Breast epithelium (tissue), 4 donors: ENCODE results near the gene MTERF4. TPM values are rescaled to one million over a fixed set of nuclear protein-coding genes. Genes with fewer than 3 reads are reported as not detected.

Source experiments
- DNase-seq, 2 donors: peaks; one replicate each; pipeline ENCODE4 v3.0.0-alpha.2; 2019; ENCODE audit warnings: low spot score in 2 of 2
- H3K27ac ChIP-seq, 2 donors: fragments of 200-600 bp; sonication (generic) in 1 of 2; one replicate each; pipeline ENCODE4 v1.5.1; 2016 to 2019; ENCODE audit warnings: mild to moderate bottlenecking in 1 of 2
- H3K27me3 ChIP-seq, 2 donors: fragments of 200-600 bp; sonication (generic) in 1 of 2; one replicate each; pipeline versions ENCODE4 v1.5.1 to v1.6.0; 2017 to 2019; ENCODE audit warnings: control low read depth in 1 of 2, mild to moderate bottlenecking in 1 of 2
- H3K36me3 ChIP-seq: fragments of 200-600 bp; one replicate; pipeline ENCODE4 v1.5.1; 2019
- H3K4me1 ChIP-seq, 2 donors: fragments of 200-600 bp; sonication (generic); one replicate each; pipeline ENCODE4 v1.5.1; 2016 to 2019; ENCODE audit warnings: control low read depth in 1 of 2
- H3K4me3 ChIP-seq, 3 donors: fragments of 200-600 bp; sonication (generic); 1 replicate in 2 of 3; 2 replicates in 1 of 3; pipeline ENCODE4 v1.5.1; 2016 to 2019; ENCODE audit warnings: mild to moderate bottlenecking in 3 of 3, moderate library complexity in 2 of 3
- H3K9me3 ChIP-seq, 2 donors: fragments of 200-600 bp; sonication (generic) in 1 of 2; one replicate each; pipeline ENCODE4 v1.5.1; 2016 to 2019; ENCODE audit warnings: control low read depth in 1 of 2
- CTCF ChIP-seq, 3 donors: fragments of 450-650 bp; IDR thresholded peaks; one replicate each; pipeline ENCODE4 v1.5.1; 2016 to 2017; ENCODE audit warnings: antibody characterized with exemption in 3 of 3, mild to moderate bottlenecking in 3 of 3, moderate library complexity in 3 of 3
- POLR2A ChIP-seq: fragments of 450-650 bp; IDR thresholded peaks from one replicate; pipeline ENCODE4 v1.6.1; 2016; ENCODE audit warnings: antibody characterized with exemption, mild to moderate bottlenecking, moderate library complexity
- POLR2AphosphoS5 ChIP-seq, 3 donors: sonication (generic); formaldehyde crosslinking; IDR thresholded peaks; one replicate each; pipeline ENCODE4 v1.6.1; 2017; ENCODE audit warnings: antibody characterized with exemption in 3 of 3
- intact Hi-C: fragments of 100-400 bp; cut with DNase I; formaldehyde crosslinking; loops from one replicate; pipeline ENCODE4 v1.15.1; 2023; ENCODE audit warnings: low total_unique reads
- total RNA-seq, 3 donors: library from RNA; depleted of rRNA; stranded (reverse); fragments of >200 nt; gene quantifications; one replicate each; pipeline ENCODE4 v1.1.0, GENCODE V29; 2016

The MTERF4 gene
- total RNA-seq, 3 donors from 2014 or later = 35.7 to 54.6 (median 50.2) TPM

- H3K4me3 ChIP-seq = no peak overlapping the region
- no peaks in the 10 kb centered on the region for H3K4me1 ChIP-seq
- H3K36me3 ChIP-seq = peaks cover 20% of the 10 kb centered on the region
- H3K9me3 ChIP-seq = no peaks in the 10 kb centered on the region
- no peak for DNase-seq
- intact Hi-C loops = no loop called here
- no peaks in the 10 kb centered on the region for H3K27me3 ChIP-seq
- no peak for TF ChIP-seq POLR2AphosphoS5 (IDR thresholded peaks at IDR 0.05)
- no peak for TF ChIP-seq CTCF (IDR thresholded peaks at IDR 0.05)
- no peak for TF ChIP-seq POLR2A
- no peak overlapping the region for H3K27ac ChIP-seq
Measured at GRCh38 chr2:241092677-241093076, 9.4 kb downstream of the MTERF4 start.

DNA sequence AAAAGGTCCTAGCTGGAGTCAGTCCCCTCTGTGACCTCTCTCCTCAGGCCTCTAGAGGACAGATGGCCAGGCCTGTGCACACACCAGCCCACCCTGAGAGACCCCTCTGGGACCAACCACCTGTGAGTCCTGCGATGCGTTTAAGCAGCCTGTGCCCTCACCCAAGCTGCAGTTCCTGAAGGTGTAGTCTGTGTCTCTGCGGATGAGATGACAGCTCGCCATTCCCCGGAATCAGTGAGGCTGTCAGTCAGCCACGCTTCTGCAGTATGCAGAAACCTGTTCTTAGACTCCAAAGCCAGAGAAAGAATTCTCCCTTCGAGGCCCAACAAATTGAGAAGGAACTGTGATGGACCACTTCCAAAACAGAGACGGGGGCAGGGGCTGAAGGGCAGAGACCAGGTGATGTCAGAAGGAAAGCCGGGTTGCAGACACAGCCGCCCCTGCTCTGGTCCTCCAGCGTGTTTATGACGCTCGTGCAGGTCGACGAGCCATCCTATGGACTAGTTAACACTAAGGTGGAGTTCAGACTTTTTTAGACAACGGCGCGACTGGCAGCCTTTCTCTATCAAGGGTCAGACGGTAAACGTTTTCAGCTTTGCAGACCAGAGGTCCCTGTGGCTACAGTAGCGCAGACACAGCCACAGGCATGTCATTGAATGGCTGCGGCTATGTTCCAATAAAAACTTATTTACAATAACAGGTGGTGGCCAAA lies 10.2 kb downstream of the MTERF4 start:
- Histone ChIP-seq H3K27ac (no peak overlapping the region), H3K36me3 (peaks cover 21% of the 10 kb centered on the region), H3K27me3 (no peaks in the 10 kb centered on the region), H3K4me1 (no peaks in the 10 kb centered on the region), H3K4me3 (no peak overlapping the region), H3K9me3 (no peaks in the 10 kb centered on the region)
- intact Hi-C loops = no loop called here
- TF ChIP-seq POLR2A (no peak), CTCF (IDR thresholded peaks at IDR 0.05) (no peak), POLR2AphosphoS5 (IDR thresholded peaks at IDR 0.05) (no peak)
- no peak for DNase-seq

DNA sequence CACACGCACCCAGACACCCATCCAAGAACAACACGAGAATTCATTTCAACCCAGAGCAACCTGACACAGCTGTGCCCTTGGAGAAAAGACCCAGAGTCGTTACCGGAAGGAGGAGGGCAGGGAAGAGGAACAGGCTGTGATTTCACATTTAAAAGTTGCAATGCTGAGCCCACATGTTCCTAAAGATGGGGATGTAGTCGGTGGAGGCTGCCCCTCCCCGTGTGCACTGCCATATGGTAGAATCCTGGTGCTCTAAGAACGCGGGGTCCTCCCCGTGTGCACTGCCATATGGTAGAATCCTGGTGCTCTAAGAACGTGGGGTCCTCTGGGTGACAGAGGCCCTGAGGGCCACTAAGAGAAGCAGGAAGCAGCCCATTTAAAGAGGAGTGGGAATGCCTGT lies 10.9 kb downstream of the MTERF4 start:
- no peaks in the 10 kb centered on the region for H3K27me3 ChIP-seq
- H3K4me3 ChIP-seq = no peak overlapping the region
- no peaks in the 10 kb centered on the region for H3K4me1 ChIP-seq
- H3K36me3 ChIP-seq = peaks cover 21% of the 10 kb centered on the region
- intact Hi-C loops = no loop called here
- H3K9me3 ChIP-seq = no peaks in the 10 kb centered on the region
- no peak overlapping the region for H3K27ac ChIP-seq
- DNase-seq = no peak
- TF ChIP-seq POLR2A (no peak), POLR2AphosphoS5 (IDR thresholded peaks at IDR 0.05) (no peak), CTCF (IDR thresholded peaks at IDR 0.05) (no peak)

DNA sequence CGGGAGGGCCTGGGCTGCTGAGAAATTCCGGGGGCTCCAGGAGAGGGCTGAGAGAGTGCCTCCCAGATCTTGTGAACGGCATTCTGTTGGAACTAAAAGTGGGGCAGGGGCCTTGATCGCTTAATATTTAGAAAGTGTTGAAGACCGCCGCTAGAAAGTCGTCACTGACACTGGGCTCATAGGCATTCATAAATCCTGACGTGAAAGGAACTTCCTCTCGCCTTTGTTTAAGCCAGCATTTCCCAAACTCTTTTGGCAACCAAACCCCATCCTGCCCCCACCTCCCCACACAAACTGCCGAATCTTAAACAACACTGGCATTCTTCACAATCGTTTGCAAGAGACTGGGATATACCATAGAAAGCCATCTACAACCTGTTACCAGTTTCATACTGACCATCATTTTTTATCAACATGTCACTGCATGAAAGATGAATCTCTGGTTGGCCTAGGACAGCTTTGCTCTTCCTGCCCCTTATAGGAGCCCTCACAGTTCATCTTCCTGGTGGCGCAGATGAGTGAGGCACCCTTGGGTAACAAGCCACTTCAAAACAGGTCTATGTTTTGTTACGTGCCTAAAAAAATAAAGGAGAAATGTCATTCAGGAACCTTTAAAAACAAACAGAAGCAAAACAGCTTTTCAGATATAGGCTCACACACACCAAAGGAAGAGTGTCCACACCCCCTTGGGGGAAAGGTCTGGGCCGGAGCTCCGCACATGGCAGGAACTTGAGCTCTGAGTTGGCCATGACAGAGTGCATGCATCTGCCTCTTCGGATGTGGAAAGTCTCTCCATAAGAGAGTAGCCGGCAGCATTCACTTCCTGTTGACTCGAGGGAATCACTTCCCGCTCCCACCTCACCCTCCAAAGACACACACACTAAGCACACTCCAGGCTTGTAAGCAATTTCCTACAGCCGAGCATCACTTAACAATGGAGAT lies 13.0 kb downstream of the MTERF4 start:
- Histone ChIP-seq H3K27ac (no peak overlapping the region), H3K36me3 (peaks cover 15% of the 10 kb centered on the region), H3K4me3 (no peak overlapping the region), H3K9me3 (no peaks in the 10 kb centered on the region), H3K4me1 (no peaks in the 10 kb centered on the region), H3K27me3 (no peaks in the 10 kb centered on the region)
- DNase-seq = no peak
- TF ChIP-seq POLR2AphosphoS5 (IDR thresholded peaks at IDR 0.05) = no peak
- no peak for TF ChIP-seq CTCF (IDR thresholded peaks at IDR 0.05)
- no peak for TF ChIP-seq POLR2A
- intact Hi-C loops = no loop called here

DNA sequence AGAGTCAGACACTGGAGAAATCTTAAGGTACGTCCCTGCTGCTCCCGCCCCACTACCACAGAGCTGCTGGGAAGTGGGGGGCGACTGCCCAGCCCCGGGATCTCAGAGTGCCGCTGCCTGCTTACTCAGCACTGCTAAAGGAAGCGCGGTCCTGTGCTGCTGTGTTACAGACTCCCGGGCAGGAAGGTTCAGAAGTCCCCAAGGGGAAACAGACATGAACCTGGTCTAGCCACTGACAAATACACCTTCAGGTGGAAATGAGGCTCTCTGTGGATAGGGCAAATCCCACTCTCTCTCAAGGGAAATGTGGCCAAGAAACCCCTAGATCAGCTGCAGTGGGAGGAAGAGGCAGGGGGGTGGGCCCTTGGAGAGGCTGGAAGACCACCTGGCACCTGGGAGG lies 13.7 kb downstream of the MTERF4 start:
- no peak for DNase-seq
- Histone ChIP-seq H3K4me1 (no peaks in the 10 kb centered on the region), H3K27ac (no peak overlapping the region), H3K9me3 (no peaks in the 10 kb centered on the region), H3K27me3 (no peaks in the 10 kb centered on the region), H3K4me3 (no peak overlapping the region), H3K36me3 (peaks cover 15% of the 10 kb centered on the region)
- intact Hi-C loops = no loop called here
- TF ChIP-seq CTCF (IDR thresholded peaks at IDR 0.05) (no peak), POLR2AphosphoS5 (IDR thresholded peaks at IDR 0.05) (no peak), POLR2A (no peak)
